ENCODE data around the gene PIP4K2B.

- TF ChIP-seq CTCF (IDR thresholded peaks at IDR 0.05) (no peak), POLR2A (IDR thresholded peaks at IDR 0.05) (no peak), EP300 (IDR thresholded peaks at IDR 0.05) (no peak)
Measured at GRCh38 chr17:38762231-38762630, 37.1 kb downstream of the PIP4K2B start.
